Esophagus squamous epithelium (tissue), 5 donors: Measurements from ENCODE around the gene NEIL1. TPM values are rescaled to one million over a fixed set of nuclear protein-coding genes. Genes with fewer than 3 reads are reported as not detected.
A peak's percentile ranks its signal among the peaks of the same experiment; 100 is the strongest.
"Not testable (repeated sequence)": the region's sequence is repeated elsewhere in the genome, so short reads cannot be mapped to it uniquely, and the experiment has no call there.

Experiments
- DNase-seq: peaks from one replicate; lab custom pipeline; 2025; lab: John Stamatoyannopoulos, UW
- H3K27ac ChIP-seq, 4 donors: fragments of 200-600 bp; sonication (generic); one replicate each; pipeline ENCODE4 v1.5.1; 2016 to 2019; ENCODE audit warnings: mild to moderate bottlenecking in 1 of 4
- H3K27me3 ChIP-seq, 4 donors: fragments of 200-600 bp; sonication (generic); 1 replicate in 3 of 4; 2 replicates in 1 of 4; pipeline versions ENCODE4 v1.5.1 to v1.6.0; 2017 to 2021; ENCODE audit warnings: antibody characterized with exemption in 1 of 4
- H3K36me3 ChIP-seq, 3 donors: fragments of 200-600 bp; sonication (generic); one replicate each; pipeline ENCODE4 v1.5.1; 2016 to 2019
- H3K4me1 ChIP-seq, 3 donors: fragments of 200-600 bp; sonication (generic); one replicate each; pipeline ENCODE4 v1.5.1; 2017 to 2019
- H3K4me3 ChIP-seq, 4 donors: fragments of 200-600 bp; sonication (generic); 1 replicate in 3 of 4; 2 replicates in 1 of 4; pipeline ENCODE4 v1.5.1; 2016 to 2019; ENCODE audit warnings: mild to moderate bottlenecking in 2 of 4, moderate library complexity in 1 of 4
- H3K9me3 ChIP-seq, 3 donors: fragments of 200-600 bp; sonication (generic); one replicate each; pipeline ENCODE4 v1.5.1; 2016 to 2019
- CTCF ChIP-seq, 6 experiments: fragments of 450-650 bp in 4 of 6; fragments of 200-600 bp in 2 of 6; sonication (generic) in 2 of 6; IDR thresholded peaks; one replicate each; pipeline ENCODE4 v1.5.1; 2016 to 2019; ENCODE audit warnings: antibody characterized with exemption in 6 of 6, mild to moderate bottlenecking in 4 of 6, moderate library complexity in 4 of 6
- POLR2A ChIP-seq, 4 donors: fragments of 450-650 bp; IDR thresholded peaks; one replicate each; pipeline ENCODE4 v1.6.1; 2017; ENCODE audit warnings: antibody characterized with exemption in 4 of 4, mild to moderate bottlenecking in 4 of 4, moderate library complexity in 3 of 4
- WGBS, 2 donors: methylation state at CpG; one replicate each; pipeline ENCODE4 v1.1.5; 2018; 5-methylcytosine and 5-hydroxymethylcytosine counted together
- intact Hi-C: fragments of 100-400 bp; cut with DNase I; formaldehyde crosslinking; loops from one replicate; pipeline ENCODE4 v1.15.0; 2022
- total RNA-seq, 4 donors: library from RNA; depleted of rRNA; stranded (reverse); fragments of >200 nt; gene quantifications; one replicate each; pipeline ENCODE4 v1.1.0, GENCODE V29; 2016
- donor health status: DM: yes; HTN: yes; CAD: no.

NEIL1 gene
- total RNA-seq, 4 donors from 2014 or later = 7.9 to 58.0 (median 10.9) TPM

GRCh38 chr15:75306188-75306587 is 40.7 kb upstream of the NEIL1 start:
- Histone ChIP-seq H3K4me1 (peaks cover 0 to 6% (median 0%) of the 10 kb centered on the region in 3 donors), H3K27ac (no peak overlapping the region), H3K4me3 (no peak overlapping the region), H3K9me3 (no peaks in the 10 kb centered on the region), H3K27me3 (peaks cover 0 to 50% (median 2%) of the 10 kb centered on the region in 4 donors), H3K36me3 (no peaks in the 10 kb centered on the region)
- 30 to 43% methylated on average over 3 of the region's 3 CpGs for WGBS, 2 donors
- intact Hi-C loops = no loop called here
- no peak for DNase-seq
- TF ChIP-seq CTCF (IDR thresholded peaks at IDR 0.05) (no peak), POLR2A (IDR thresholded peaks at IDR 0.05) (no peak)

- no peak overlapping the region for H3K4me3 ChIP-seq
- 59 to 64% methylated on average over 6 to 7 of the region's 15 CpGs for WGBS, 2 donors
- H3K27ac ChIP-seq = no peak overlapping the region
- peaks cover 0 to 50% (median 2%) of the 10 kb centered on the region in 4 donors for H3K27me3 ChIP-seq
- intact Hi-C loops = no loop called here
- H3K36me3 ChIP-seq = no peaks in the 10 kb centered on the region
- peaks cover 0 to 6% (median 0%) of the 10 kb centered on the region in 3 donors for H3K4me1 ChIP-seq
- TF ChIP-seq CTCF (IDR thresholded peaks at IDR 0.05) = peak in 5 of 6 experiments; percentile 33 to 72 (median 58)
- TF ChIP-seq POLR2A (IDR thresholded peaks at IDR 0.05) = no peak
- H3K9me3 ChIP-seq = no peaks in the 10 kb centered on the region
- DNase-seq = no peak
Observed at GRCh38 chr15:75307778-75308390, 39.0 kb upstream of the NEIL1 start.

GRCh38 chr15:75309711-75310110 is 37.1 kb upstream of the NEIL1 start:
- no peak for DNase-seq
- Histone ChIP-seq H3K4me1 (peaks cover 0 to 6% (median 0%) of the 10 kb centered on the region in 3 donors), H3K9me3 (no peaks in the 10 kb centered on the region), H3K27ac (no peak overlapping the region), H3K27me3 (peaks cover 0 to 45% (median 2%) of the 10 kb centered on the region in 4 donors), H3K36me3 (no peaks in the 10 kb centered on the region), H3K4me3 (no peak overlapping the region)
- intact Hi-C loops = no loop called here
- TF ChIP-seq POLR2A (IDR thresholded peaks at IDR 0.05) (no peak), CTCF (IDR thresholded peaks at IDR 0.05) (no peak)

- intact Hi-C loops, H3K27ac ChIP-seq, H3K36me3 ChIP-seq, DNase-seq, H3K4me3 ChIP-seq, H3K9me3 ChIP-seq, H3K4me1 ChIP-seq: not testable (repeated sequence)
- no CpG with 5 or more reads among the region's 1 CpG for WGBS, 2 donors
- H3K27me3 ChIP-seq = peaks cover 0 to 23% (median 0%) of the 10 kb centered on the region in 4 donors
Observed at GRCh38 chr15:75312548-75312947, 34.3 kb upstream of the NEIL1 start.

- TF ChIP-seq CTCF (IDR thresholded peaks at IDR 0.05) (no peak), POLR2A (IDR thresholded peaks at IDR 0.05) (no peak)
- no peak overlapping the region for H3K4me3 ChIP-seq
- intact Hi-C loops = no loop called here
- 81 to 87% methylated on average over 4 to 10 of the region's 13 CpGs for WGBS, 2 donors
- H3K9me3 ChIP-seq = no peaks in the 10 kb centered on the region
- H3K27me3 ChIP-seq = peaks cover 0 to 16% (median 0%) of the 10 kb centered on the region in 4 donors
- DNase-seq = no peak
- no peaks in the 10 kb centered on the region for H3K36me3 ChIP-seq
- H3K27ac ChIP-seq = no peak overlapping the region
- H3K4me1 ChIP-seq = no peaks in the 10 kb centered on the region
Observed at GRCh38 chr15:75313116-75313845, 33.6 kb upstream of the NEIL1 start.
